Endothelial cell of umbilical vein (primary cell): ENCODE measurements around the gene POLR3C.

Experiments used
- CTCF ChIP-seq, 2 donors: IDR thresholded peaks; 1 replicate in 1 of 2; 2 replicates in 1 of 2; pipeline ENCODE4 v1.5.1; 2011; ENCODE audit warnings: low read length in 2 of 2, mild to moderate bottlenecking in 2 of 2, moderate library complexity in 2 of 2, control low read depth in 1 of 2, inconsistent platforms in 1 of 2, low read depth in 1 of 2; ENCODE audit not compliant: insufficient read depth in 1 of 2; ENCODE audit errors: extremely low read depth in 1 of 2
- EZH2 ChIP-seq: IDR thresholded peaks from 2 replicates; pipeline ENCODE4 v1.6.1; 2012; ENCODE audit warnings: borderline replicate concordance, low read depth, mild to moderate bottlenecking, moderate library complexity, low read length, inconsistent platforms; ENCODE audit not compliant: severe bottlenecking
- MYC ChIP-seq: IDR thresholded peaks from one replicate; pipeline ENCODE4 v1.6.1; 2011; ENCODE audit warnings: mild to moderate bottlenecking, low read depth, low read length
- POLR2A ChIP-seq: IDR thresholded peaks from 2 replicates; pipeline ENCODE4 v1.6.1; 2012; ENCODE audit warnings: low read depth, mild to moderate bottlenecking, control low read depth, low read length
- POLR2AphosphoS5 ChIP-seq: IDR thresholded peaks from 2 replicates; pipeline ENCODE4 v1.6.1; 2012; ENCODE audit warnings: low read depth, mild to moderate bottlenecking, control low read depth, low read length, moderate library complexity; ENCODE audit not compliant: insufficient read depth

- TF ChIP-seq CTCF (IDR thresholded peaks at IDR 0.05; ENCODE audit: extremely low read depth in 1 of 2, insufficient read depth in 1 of 2, low read depth in 1 of 2, low read length in 2 of 2) (no peak), POLR2AphosphoS5 (no peak), POLR2A (no peak), MYC (no peak), EZH2 (no peak)
These were observed 38.5 kb upstream of the POLR3C start for GRCh38 chr1:145785547-145785946.
